HG02885 (cell line): ENCODE results near the gene NR2F1-AS1.

Experiments
- ATAC-seq: cut with Tn5 transposase; IDR thresholded peaks from one replicate; pipeline ENCODE4 v1.9.1; 2021; ENCODE audit warnings: mild to moderate bottlenecking; ENCODE audit not compliant: unreplicated experiment, poor library complexity

The NR2F1-AS1 gene

DNA sequence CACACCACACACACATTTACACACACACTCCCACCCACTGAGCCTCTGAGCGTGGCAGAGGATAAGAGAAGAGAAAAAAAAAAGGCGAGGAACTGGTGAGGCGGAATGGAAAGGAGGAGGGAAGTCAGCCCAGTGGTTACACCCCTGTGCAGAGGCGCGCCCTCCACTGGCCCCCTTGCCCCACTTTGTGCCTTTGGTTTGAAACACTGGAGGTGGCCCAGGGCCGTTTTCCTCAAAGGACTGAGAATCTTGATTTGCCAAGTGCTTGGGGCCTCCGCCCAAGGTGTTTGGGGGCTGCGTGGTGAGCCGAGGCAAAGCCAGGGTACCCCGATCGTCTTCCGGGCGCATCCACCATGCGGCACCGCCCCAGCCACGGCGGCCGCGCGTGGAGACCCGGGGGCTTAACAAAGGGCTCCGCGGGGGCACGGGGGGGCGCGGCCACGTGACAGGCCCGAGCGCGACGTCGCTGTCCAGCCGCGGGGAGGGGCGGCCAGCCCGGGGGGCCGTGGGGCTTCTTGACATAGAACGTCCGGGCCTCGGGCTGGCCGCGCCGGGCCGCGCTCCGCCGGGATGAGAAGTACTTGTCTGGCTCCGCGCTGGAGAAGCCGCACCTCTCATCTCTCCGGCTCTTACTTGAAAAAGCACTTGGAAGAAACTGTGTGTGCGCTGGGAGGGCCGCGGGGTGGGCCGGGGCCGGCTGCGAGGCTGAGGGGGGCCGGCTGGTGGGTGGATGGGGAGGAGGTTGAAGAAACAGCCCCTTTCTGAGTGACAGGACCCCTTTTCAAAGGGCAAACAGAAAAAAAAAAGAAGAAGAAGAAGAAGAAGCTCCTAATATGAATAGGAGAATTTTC lies 23.0 kb upstream of the NR2F1-AS1 start:
- no peak for ATAC-seq

DNA sequence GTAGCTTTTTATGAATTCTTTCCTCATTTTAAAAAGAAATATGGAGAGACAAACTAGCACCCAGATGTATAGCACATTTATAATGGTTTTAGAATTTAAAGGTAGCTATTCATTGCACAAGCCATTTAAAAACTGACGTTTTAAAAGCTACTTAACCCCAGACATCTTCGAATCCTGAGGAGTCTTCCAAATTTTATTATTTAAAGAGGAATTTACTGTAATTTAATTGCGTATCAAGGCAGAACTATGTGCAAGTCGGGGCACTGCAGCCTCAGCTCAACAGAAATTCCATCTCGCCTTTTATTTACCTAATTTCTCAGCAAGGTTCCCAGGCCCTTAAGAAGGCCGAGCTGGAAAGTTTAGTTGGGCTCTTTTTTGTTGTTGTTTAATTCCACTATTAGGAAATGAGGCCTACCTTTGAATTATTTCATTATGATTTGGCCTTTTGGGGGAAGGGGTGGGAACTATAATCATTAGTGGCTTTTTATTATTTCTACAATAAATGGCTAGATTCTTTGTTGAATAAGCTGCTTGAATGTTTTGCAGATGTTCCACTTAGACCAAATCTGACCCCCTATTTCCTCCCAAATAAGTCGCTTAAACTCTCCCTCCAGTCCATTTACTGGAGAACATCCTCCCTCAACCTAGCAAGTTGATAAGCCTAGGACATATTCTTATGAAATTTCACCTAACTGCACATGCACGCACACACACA lies 22.2 kb upstream of the NR2F1-AS1 start:
- ATAC-seq: no peak

DNA sequence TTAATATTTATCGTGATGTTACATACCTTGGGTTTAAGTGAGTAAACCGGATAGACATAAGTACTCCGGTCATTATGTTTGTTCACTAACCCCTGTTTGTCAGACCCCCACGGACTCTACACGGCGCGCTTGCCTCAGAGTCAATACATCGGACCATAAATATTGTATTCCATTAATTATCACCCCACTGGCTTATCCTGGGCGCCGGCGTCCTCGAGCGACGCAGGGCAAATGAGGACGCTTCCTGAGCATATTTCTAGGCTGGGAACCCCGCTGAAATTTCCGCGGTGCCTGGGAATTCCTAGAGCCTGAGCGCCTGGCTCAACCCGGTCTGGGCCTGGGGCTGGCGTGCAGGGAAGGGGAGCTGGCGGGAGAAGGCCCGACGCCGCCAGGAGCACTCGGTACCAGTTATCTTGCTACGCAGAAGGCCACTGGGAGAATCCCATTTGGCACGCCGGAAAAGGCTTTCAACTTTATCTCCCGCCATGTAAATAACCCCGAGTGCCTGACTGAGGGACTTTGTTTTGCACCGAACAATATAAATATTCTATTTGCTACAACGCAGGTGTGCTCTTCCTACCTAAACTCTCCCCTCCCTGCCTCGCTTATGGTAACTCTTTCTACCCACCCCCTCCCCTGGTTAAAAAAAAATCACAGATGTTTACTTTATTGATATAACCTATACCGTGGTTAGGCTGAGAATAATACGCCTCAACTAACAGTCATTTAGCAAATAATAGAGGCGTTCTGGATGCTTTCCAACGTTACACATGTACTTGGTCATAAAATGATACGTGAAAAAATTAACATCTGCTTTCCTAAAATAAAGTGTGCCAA lies 21.4 kb upstream of the NR2F1-AS1 start:
- no peak for ATAC-seq

DNA sequence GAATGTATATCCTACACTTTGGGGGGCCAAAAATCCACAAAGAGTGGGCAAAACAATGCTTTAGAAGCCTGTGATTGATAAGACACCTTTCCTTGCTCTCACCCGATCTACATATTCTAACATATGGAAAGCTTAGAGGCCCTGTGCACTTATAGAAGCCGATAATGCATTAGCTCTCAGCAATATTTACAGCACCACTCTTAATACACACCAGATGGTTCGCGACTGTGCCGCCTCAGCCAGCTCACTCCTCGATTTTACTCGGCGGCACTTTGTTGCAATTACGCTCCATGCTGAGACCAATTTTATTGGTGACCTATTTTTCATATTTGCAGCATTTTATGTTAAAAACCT lies 20.8 kb upstream of the NR2F1-AS1 start:
- ATAC-seq: no peak

DNA sequence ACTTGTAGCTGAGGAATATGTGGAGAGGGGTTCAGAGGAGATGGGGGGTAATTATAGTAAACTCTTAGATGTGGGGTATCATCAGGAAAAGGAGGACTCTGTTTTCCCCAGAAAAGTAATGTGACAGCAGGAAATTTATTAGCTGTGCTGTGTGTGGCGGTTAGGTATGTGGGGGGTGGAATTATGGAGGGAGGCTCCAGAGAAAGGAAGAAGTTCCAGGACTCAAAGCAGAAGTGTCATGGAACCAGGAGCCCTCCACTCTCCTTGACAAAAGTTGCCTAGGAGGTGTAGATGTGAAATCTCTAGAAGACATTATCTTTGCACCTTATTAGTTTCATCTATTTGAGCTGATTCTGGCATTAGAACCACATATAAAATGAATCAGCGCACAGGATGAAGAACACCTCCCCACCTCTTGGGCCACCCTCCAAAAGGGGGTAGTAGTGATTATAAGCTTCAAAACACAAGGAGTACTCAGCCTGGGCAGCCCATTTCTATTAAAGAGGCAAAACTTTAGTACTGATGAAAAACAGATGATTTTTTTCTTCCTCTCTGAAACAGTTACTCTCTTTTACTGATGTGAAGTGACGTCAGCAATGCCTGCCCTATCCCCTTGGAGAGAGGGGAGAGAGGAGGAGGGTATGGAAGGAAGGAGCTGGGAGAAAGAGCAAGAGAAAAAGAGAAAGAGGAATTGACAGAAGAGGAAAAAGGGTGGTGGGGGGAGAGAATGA lies 20.2 kb upstream of the NR2F1-AS1 start:
- ATAC-seq: no peak

DNA sequence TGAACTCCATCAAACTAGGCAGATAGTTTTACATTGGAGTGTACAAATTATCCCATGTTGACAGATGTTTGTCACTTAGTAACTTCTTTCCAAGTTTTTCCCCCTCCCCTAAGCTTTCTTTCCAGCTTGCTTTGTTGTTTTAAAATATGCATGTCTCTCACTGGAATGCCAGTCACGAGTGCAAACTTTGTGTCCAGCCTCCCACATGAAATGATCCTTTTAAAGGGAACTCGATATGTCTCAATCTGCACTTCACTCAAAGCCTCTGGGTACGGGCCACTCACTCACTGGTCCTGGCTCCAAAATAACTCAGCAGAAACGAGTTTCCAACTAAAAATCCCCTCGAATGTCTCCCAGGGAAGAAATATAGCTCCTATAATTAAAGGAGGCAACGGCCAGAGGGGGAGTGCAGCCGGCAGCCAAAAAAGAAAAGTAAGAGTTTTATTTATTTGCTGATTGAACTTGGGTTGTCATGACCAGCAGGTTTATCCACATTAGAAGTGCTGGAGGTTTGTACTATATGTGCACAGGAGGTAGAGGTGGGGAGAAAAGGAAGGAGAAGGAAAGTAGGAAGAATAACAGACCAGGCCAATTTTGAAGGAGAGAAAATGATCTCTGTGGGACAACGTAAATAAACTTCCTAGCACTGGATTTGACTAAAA lies 19.5 kb upstream of the NR2F1-AS1 start:
- no peak for ATAC-seq

DNA sequence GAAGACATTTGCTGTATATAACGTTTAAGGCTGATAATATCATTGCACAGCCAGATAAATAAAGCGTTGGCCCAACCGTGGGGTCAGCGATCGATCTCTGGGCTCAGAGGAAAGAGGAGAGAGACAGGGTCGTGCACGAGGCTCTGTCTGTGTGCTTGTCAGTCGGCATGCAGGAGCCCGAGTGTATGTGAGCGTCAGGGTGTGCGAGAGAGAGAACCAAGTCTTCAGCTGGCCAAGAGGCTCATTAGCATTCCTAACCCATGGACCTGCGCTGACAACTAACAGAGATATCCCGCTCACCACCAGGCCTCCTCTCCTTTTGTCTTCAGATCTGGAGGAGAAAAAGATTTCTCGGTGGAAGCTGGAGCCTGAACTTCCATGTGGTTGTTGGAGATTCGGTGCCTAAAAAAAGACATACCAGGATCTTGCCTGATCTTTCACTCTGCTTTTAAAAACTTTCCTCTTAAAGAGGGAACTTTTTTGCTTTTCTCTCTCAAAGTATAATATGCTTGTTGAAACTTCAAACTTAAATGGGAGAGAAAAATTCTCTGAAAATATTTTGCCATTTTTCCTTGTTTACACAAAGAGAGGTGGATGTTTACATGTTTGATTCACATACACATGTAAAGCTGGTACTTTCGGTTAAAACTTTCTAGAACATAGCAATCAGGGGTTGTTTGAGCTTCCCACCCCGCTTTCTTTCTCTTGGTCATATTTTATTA lies 18.5 kb upstream of the NR2F1-AS1 start:
- ATAC-seq: no peak

DNA sequence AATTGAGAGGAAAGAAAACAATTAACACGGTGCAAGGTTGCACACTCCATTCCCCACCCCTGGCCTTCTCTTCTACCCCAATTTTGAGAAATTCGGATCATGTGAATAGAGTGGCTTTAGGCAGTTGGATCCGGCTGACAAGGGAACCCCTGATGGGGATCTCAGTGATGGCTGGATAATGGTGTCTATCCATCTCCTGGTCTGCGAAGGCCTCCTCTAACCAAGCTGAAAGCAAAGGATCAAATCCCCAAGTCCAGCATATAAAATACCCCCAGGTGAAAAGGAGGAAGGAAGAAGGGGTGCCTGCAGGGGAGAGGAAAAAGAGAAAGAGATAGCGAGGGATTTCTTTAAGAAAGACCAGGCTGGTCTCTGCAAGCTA lies 18.0 kb upstream of the NR2F1-AS1 start:
- no peak for ATAC-seq

DNA sequence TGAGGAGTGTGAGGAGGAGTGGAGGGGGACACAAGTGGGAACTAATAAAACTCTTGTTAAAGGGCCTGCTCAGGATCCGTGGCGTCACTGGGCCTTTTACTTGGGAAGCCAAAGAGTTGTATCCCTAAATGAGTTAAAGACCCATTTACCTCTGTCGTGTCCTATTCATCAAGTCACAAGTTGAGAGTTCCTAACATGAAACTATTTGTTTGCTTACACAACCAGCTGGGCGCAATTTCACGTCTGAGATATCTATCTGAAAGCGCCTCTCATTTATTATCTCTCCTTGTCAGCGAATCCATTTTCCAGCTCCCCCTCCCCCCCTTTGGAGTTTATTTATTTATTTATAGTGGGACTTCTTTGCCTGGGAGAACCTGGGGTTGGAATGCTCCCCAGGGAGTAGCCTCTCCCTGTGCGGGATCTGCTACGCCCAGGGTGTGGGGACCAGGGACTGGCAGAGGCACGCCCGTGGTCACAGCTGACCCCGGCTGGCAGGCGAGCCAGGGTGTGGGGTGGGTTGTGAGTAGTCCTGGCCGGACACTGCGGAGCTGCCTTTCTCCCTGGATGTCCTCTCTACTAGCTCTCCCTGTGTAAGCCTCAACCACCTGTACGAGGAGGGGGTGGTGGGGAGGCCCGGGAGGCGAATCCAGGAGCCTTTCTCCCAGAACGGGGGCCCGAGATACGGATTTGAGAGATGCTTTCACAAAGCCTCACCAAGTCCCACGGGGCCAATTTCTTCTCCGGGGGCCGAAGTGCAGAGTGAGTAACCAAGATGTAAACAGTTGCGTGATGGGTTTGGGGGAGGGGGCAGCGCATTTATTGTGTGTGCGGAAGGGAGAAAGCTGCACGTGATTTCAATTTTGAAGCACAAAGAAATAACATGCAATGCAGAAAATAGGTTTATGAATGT lies 17.3 kb upstream of the NR2F1-AS1 start:
- no peak for ATAC-seq

DNA sequence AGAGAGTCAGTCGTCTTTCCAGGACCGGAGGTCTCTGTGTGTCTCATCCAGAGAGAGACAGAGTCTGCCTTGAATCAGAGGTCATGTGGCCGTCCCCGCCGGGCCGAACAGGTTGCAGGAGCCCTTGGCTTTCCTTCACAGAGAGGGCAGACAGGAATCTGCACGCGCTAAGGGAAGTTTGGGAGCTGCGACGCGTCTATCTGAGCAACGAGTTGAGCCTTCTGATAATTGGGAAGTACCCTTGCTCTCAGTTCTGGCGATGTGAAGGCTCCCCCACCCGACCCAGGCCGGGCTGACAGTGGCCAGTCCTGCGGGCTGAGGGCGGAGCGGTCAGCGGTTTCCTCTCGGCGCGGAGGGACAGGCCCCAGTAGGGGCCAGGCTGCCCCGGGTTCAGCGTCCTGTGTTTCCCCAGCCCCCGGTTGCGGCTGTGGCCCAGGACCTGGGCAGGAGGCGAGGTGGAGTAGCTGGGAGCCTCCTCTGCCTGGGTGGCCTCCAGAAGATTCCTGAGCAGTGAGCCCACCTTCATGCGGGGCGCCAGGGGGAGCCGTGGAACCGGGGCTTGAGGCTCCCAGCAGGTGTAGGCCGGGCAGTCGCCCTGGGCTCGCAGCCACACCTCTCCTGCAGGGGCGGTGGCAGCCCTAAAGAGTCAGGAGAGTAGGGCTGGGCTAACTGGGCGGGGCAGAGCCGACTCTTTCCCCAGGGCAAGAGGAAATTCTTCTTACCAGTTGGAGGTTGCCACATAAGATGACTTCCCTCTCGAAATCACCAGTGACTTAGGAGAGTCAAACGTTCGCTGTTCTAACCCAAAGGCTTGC lies 15.9 kb upstream of the NR2F1-AS1 start:
- ATAC-seq: peak; percentile 53

DNA sequence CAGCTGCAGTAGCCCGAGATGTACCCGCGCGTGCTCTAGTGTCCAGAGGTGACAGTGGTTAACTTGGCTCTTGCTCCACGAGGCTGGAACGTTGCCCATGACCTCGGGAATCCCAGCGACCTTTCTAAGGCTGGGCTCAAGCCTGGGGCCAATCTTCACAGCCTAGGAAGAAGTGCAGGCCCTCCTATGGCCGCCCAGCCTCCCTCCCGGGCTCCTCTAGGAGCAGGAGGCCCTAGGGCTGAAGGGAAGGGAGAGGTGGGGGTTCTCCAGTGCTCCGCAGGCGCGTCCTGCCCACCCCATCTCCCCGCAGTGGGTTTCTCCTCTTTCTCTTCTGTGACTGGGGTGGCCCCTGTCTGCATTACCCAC lies 15.3 kb upstream of the NR2F1-AS1 start:
- ATAC-seq: no peak

DNA sequence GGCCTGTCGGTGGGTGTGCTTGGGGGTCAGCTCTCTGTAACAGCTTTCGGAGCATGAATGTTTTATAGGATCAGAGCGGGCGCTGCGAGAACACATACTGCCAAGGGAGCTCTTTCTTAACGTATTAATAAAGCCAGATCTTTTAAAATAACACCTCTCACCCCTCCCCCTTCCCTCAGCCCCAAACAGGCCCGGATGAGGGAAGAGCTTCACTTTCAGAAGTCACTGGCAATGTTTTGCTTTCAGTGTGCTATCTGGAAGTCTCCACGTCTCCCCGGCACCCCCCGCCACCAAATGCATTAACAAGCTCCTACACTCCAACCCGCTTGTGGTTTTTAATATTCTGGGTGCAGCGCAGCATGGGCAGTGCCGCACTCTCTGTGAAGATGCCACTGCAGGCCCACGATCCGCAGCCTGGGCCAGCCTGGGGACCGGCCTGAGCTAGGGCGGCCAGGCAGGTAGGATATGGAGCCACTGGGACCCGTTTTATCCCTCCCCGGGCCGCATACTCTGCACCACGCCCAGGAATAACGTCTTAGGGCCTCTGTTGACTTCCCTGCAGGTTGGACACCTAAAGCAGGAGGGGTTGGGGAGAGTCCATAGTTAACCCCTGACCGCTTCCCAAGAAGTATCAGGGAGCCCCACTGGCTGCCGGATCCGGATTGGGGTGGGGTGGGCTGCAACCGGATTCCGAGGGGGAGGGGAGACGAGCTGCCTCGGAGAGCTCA lies 14.6 kb upstream of the NR2F1-AS1 start:
- no peak for ATAC-seq

DNA sequence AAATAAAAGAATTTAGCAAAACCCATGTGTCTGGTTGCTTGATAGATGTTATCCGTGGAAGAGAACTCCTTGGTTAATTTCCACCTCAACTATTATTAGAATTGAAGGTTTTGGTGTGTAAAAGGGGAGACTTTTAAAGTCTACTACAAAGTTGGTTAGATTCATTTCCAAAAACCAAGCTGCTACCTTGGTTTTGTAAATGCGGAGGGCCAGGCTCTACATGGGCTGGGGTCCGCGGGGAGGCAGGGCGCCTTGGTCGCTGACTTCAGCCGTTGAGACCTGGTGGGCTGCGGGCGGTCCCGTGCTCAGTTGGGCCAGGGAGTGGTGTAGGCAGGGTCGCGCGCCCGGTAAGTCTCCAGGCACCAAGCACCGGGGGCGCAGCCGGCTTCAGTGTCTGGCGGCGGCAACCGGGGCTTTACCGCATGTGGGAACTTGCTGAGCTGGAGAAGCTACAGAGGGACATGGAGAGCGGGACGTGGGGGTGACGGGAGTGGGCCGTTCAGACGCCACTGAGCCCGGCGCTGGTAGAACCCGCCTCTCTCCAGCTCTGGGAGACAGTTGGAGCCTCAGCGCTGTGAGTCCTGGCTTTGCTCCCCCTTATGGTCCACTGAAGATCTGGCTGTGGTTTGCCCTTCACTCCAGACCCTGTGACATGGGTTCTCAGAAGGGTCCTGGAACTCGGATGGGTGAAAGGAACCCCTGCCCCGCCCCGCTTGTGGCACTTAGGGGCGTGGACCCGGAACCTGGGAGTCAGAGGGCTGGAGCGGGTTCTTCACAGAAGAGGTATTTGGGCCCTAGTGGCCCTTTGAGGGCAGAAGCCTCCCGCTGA lies 13.8 kb upstream of the NR2F1-AS1 start:
- ATAC-seq: no peak

DNA sequence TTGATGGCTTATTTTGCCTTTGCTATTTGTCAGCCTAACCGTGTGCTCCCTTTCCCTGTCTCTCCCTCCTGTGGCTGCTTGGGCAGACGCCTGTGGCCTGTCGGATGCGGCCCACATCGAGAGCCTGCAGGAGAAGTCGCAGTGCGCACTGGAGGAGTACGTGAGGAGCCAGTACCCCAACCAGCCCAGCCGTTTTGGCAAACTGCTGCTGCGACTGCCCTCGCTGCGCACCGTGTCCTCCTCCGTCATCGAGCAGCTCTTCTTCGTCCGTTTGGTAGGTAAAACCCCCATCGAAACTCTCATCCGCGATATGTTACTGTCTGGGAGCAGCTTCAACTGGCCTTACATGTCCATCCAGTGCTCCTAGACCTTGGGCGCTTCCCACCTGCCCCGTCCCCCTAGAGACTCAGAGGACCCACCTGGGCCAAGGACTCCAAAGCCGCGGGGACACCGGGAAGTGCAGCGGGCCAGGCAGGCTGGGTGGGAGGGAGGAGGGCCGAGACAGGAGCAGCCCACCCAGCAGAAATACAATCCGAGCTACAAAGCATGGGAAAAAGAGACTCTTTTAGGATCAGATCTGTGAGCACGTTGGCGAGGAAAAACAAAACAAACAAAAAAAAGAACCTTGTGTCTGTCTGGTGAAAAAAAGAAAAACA lies 12.6 kb upstream of the NR2F1-AS1 start:
- no peak for ATAC-seq

DNA sequence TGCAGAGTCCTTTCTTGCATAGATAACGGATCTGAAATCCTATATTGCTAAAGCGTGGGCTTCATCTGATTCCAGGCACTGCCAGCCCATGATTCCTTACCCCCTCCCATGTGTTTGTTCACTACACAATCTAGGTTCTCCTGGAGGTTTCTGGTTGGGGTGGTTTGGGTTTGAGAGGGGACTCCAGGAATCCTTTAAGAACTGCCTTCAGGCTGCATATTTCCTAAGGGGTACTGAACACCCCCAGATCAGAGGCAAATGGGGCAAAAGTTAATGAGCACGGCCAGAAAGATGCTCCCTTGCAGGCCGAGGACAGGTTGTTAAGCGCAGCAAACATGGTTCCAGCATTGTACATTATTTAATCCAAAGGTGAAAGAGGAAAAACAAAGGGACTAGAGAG lies 11.9 kb upstream of the NR2F1-AS1 start:
- no peak for ATAC-seq
